Fibroblast of lung (primary cell): ENCODE measurements around the gene G6PC2. TPM values are rescaled to one million over a fixed set of nuclear protein-coding genes. Genes with fewer than 3 reads are reported as not detected.
"Not testable (repeated sequence)": the region's sequence is repeated elsewhere in the genome, so short reads cannot be mapped to it uniquely, and the experiment has no call there.

ENCODE experiments used
- DNase-seq, 2 donors: peaks; one replicate each; pipeline versions ENCODE4 v3.0.0 to v3.0.0-alpha.2; 2010; ENCODE audit warnings: low read depth in 2 of 2
- H2AFZ ChIP-seq: 2 replicates; pipeline ENCODE4 v1.5.1; 2012; ENCODE audit warnings: low read length, control low read depth, inconsistent platforms
- H3K27ac ChIP-seq: 2 replicates; pipeline ENCODE4 v1.5.1; 2011; ENCODE audit warnings: low read length, control low read depth; ENCODE audit not compliant: insufficient read depth
- H3K27me3 ChIP-seq: 2 replicates; pipeline ENCODE4 v1.5.1; 2011; ENCODE audit warnings: mild to moderate bottlenecking, low read length; ENCODE audit not compliant: control insufficient read depth, insufficient read depth
- H3K36me3 ChIP-seq: 2 replicates; pipeline ENCODE4 v1.5.1; 2011; ENCODE audit warnings: low read length; ENCODE audit not compliant: control insufficient read depth, insufficient read depth
- H3K4me1 ChIP-seq: 2 replicates; pipeline ENCODE4 v1.5.1; 2011; ENCODE audit warnings: low read length; ENCODE audit not compliant: control insufficient read depth, insufficient read depth; ENCODE audit errors: extremely low read depth
- H3K4me2 ChIP-seq: 2 replicates; pipeline ENCODE4 v1.5.1; 2011; ENCODE audit warnings: low read length, control low read depth; ENCODE audit not compliant: insufficient read depth; ENCODE audit errors: extremely low read depth
- H3K4me3 ChIP-seq, 4 experiments: fragments of 200-600 bp in 1 of 4; sonication (generic) in 1 of 4; replicated peaks in 1 of 4; 2 replicates each; pipeline ENCODE4 v1.5.1; 2011 to 2016; ENCODE audit warnings: low read length in 4 of 4, low read depth in 3 of 4, mild to moderate bottlenecking in 3 of 4, control low read depth in 2 of 4, inconsistent platforms in 1 of 4, mixed read lengths in 1 of 4; ENCODE audit not compliant: insufficient read depth in 1 of 4; ENCODE audit errors: control extremely low read depth in 1 of 4
- H3K79me2 ChIP-seq: 2 replicates; pipeline ENCODE4 v1.5.1; 2012; ENCODE audit warnings: mild to moderate bottlenecking, low read length, inconsistent platforms; ENCODE audit not compliant: control insufficient read depth, insufficient read depth
- H3K9ac ChIP-seq: 2 replicates; pipeline ENCODE4 v1.5.1; 2011; ENCODE audit warnings: mild to moderate bottlenecking, low read length, control low read depth; ENCODE audit not compliant: insufficient read depth
- H3K9me3 ChIP-seq: 2 replicates; pipeline ENCODE4 v1.5.1; 2012; ENCODE audit warnings: low read depth, low read length; ENCODE audit not compliant: control insufficient read depth, insufficient read depth
- H4K20me1 ChIP-seq: 2 replicates; pipeline ENCODE4 v1.5.1; 2011; ENCODE audit warnings: low read length; ENCODE audit not compliant: control insufficient read depth, insufficient read depth; ENCODE audit errors: extremely low read depth
- CTCF ChIP-seq, 2 donors: IDR thresholded peaks in 1 of 2; conservative IDR thresholded peaks in 1 of 2; 1 replicate in 1 of 2; 2 replicates in 1 of 2; pipeline ENCODE4 v1.5.1; 2011 to 2012; ENCODE audit warnings: low read length in 2 of 2, control low read depth in 1 of 2, inconsistent platforms in 1 of 2, low read depth in 1 of 2, mild to moderate bottlenecking in 1 of 2
- EZH2 ChIP-seq: IDR thresholded peaks from 2 replicates; pipeline ENCODE4 v1.5.1; 2012; ENCODE audit warnings: low read length, control low read depth, mild to moderate bottlenecking; ENCODE audit errors: missing control alignments
- polyA plus RNA-seq, 2 donors: library from polyadenylated mRNA; depleted of rRNA in 1 of 2; stranded (reverse) in 1 of 2; unstranded in 1 of 2; fragments of >200 nt; gene quantifications; 2 replicates each; pipeline ENCODE4 v1.2.1, GENCODE V29; 2011 to 2012; ENCODE audit warnings: missing spikeins in 1 of 2
- total RNA-seq: library from RNA; depleted of rRNA; stranded (reverse); fragments of >200 nt; gene quantifications from 2 replicates; pipeline ENCODE4 v1.2.1, GENCODE V29; 2014

The G6PC2 gene
- total and polyA plus RNA-seq, 2 donors (not counting 1 experiment from before 2014, with no cell fraction given) = not detected

- Histone ChIP-seq H3K4me1 (no peaks in the 10 kb centered on the region), H3K4me2 (no peak overlapping the region), H3K79me2 (no peaks in the 10 kb centered on the region), H3K36me3 (no peaks in the 10 kb centered on the region), H3K4me3 (no peak overlapping the region), H3K27me3 (no peaks in the 10 kb centered on the region), H3K27ac (no peak overlapping the region), H4K20me1 (no peaks in the 10 kb centered on the region), H3K9ac (no peak overlapping the region), H2AFZ (no peak overlapping the region), H3K9me3 (no peaks in the 10 kb centered on the region)
- DNase-seq = no peak
- no peak for TF ChIP-seq CTCF (conservative IDR thresholded peaks at IDR 0.05 in 1 of 2, IDR thresholded peaks at IDR 0.05 in 1 of 2; ENCODE audit: low read depth in 1 of 2, low read length in 2 of 2)
- TF ChIP-seq EZH2 = no peak
Observed at GRCh38 chr2:168858146-168858545, 42.9 kb upstream of the G6PC2 start.

GRCh38 chr2:168867164-168867563, 33.9 kb upstream of the G6PC2 start:
- H3K4me1 ChIP-seq, H3K4me2 ChIP-seq, H2AFZ ChIP-seq, H3K4me3 ChIP-seq, H3K79me2 ChIP-seq, H4K20me1 ChIP-seq, DNase-seq, H3K27ac ChIP-seq, H3K36me3 ChIP-seq, H3K9ac ChIP-seq, H3K27me3 ChIP-seq, H3K9me3 ChIP-seq: not testable (repeated sequence)

- not testable (repeated sequence) for H3K4me1 ChIP-seq, H3K9me3 ChIP-seq, H3K4me3 ChIP-seq, H3K27me3 ChIP-seq, H4K20me1 ChIP-seq, H3K4me2 ChIP-seq, H3K9ac ChIP-seq, H3K36me3 ChIP-seq, DNase-seq, H2AFZ ChIP-seq, H3K27ac ChIP-seq, H3K79me2 ChIP-seq
Observed at GRCh38 chr2:168870369-168870768, 30.7 kb upstream of the G6PC2 start.

- H3K4me1 ChIP-seq, H3K79me2 ChIP-seq, H2AFZ ChIP-seq, H3K9ac ChIP-seq, H4K20me1 ChIP-seq, H3K27me3 ChIP-seq, H3K36me3 ChIP-seq, DNase-seq, H3K4me2 ChIP-seq, H3K4me3 ChIP-seq, H3K27ac ChIP-seq, H3K9me3 ChIP-seq: not testable (repeated sequence)
Observed at GRCh38 chr2:168870824-168871223, 30.3 kb upstream of the G6PC2 start.
